ENCODE measurements around the gene TENM3.

TENM3 gene

GRCh38 chr4:182582245-182582644 lies 339.0 kb downstream of the TENM3 start:
- DNase-seq, result no peak

- no peak for DNase-seq
Measured at GRCh38 chr4:182583703-182584415, 340.7 kb downstream of the TENM3 start.

GRCh38 chr4:182585321-182585720 lies 342.1 kb downstream of the TENM3 start:
- no peak for DNase-seq

- DNase-seq, result no peak
Measured at GRCh38 chr4:182589100-182589499, 345.9 kb downstream of the TENM3 start.

- DNase-seq, result no peak
Measured at GRCh38 chr4:182593402-182593801, 350.2 kb downstream of the TENM3 start.

- DNase-seq, result no peak
Measured at GRCh38 chr4:182593864-182594263, 350.7 kb downstream of the TENM3 start.

- no peak for DNase-seq
Measured at GRCh38 chr4:182600093-182600492, 356.9 kb downstream of the TENM3 start.

GRCh38 chr4:182600856-182601255 lies 357.7 kb downstream of the TENM3 start:
- DNase-seq, result no peak

GRCh38 chr4:182604161-182604622 lies 361.0 kb downstream of the TENM3 start:
- no peak for DNase-seq

GRCh38 chr4:182604953-182605352 lies 361.8 kb downstream of the TENM3 start:
- DNase-seq, result no peak

- DNase-seq, result no peak
Measured at GRCh38 chr4:182608525-182608924, 365.3 kb downstream of the TENM3 start.

GRCh38 chr4:182616476-182616875 lies 373.3 kb downstream of the TENM3 start:
- no peak for DNase-seq

GRCh38 chr4:182619660-182620059 lies 376.5 kb downstream of the TENM3 start:
- no peak for DNase-seq

- no peak for DNase-seq
Measured at GRCh38 chr4:182620111-182620980, 377.1 kb downstream of the TENM3 start.

- DNase-seq, result no peak
Measured at GRCh38 chr4:182624281-182624680, 381.1 kb downstream of the TENM3 start.

- DNase-seq, result no peak
Measured at GRCh38 chr4:182625193-182625592, 382.0 kb downstream of the TENM3 start.

- DNase-seq, result no peak
Measured at GRCh38 chr4:182627996-182628395, 384.8 kb downstream of the TENM3 start.

GRCh38 chr4:182628544-182628943 lies 385.3 kb downstream of the TENM3 start:
- DNase-seq, result no peak

GRCh38 chr4:182629096-182629495 lies 385.9 kb downstream of the TENM3 start:
- no peak for DNase-seq

- DNase-seq, result no peak
Measured at GRCh38 chr4:182640491-182640890, 397.3 kb downstream of the TENM3 start.

GRCh38 chr4:182640932-182641331 lies 397.7 kb downstream of the TENM3 start:
- DNase-seq, result no peak

GRCh38 chr4:182642831-182643230 lies 399.6 kb downstream of the TENM3 start:
- DNase-seq, result no peak

GRCh38 chr4:182643801-182644682 lies 400.8 kb downstream of the TENM3 start:
- DNase-seq, result no peak
